ES-I3 (cell line): ENCODE measurements around the gene TM9SF4.
A peak's percentile ranks its signal among the peaks of the same experiment; 100 is the strongest.
"Not testable (repeated sequence)": the region's sequence is repeated elsewhere in the genome, so short reads cannot be mapped to it uniquely, and the experiment has no call there.

Experiments
- H3K36me3 ChIP-seq: 2 replicates; pipeline ENCODE4 v1.6.1; 2013; ENCODE audit warnings: mild to moderate bottlenecking, low read length, control low read depth, moderate library complexity; ENCODE audit not compliant: insufficient read depth
- H3K4me1 ChIP-seq: 2 replicates; pipeline ENCODE4 v1.6.1; 2013; ENCODE audit warnings: mild to moderate bottlenecking, control low read depth, low read length; ENCODE audit not compliant: insufficient read depth
- H3K9ac ChIP-seq: 2 replicates; pipeline ENCODE4 v1.6.1; 2013; ENCODE audit warnings: low read depth, mild to moderate bottlenecking, low read length, moderate library complexity
- H3K9me3 ChIP-seq: 2 replicates; pipeline ENCODE4 v1.6.1; 2013; ENCODE audit warnings: mild to moderate bottlenecking, low read length, moderate library complexity; ENCODE audit not compliant: control insufficient read depth, insufficient read depth

TM9SF4 gene

GRCh38 chr20:32189123-32189410 is 79.6 kb downstream of the TM9SF4 start:
- Histone ChIP-seq H3K9me3 (no peaks in the 10 kb centered on the region), H3K9ac (no peak overlapping the region), H3K4me1 (no peaks in the 10 kb centered on the region), H3K36me3 (no peaks in the 10 kb centered on the region)

- H3K36me3 ChIP-seq, result 0 out of 2 replicates have a peak, but pooled peaks cover under 1% of the 10 kb centered on the region
- H3K9me3 ChIP-seq, result no peaks in the 10 kb centered on the region
- no peaks in the 10 kb centered on the region for H3K4me1 ChIP-seq
- peak overlapping the region; percentile 84 for H3K9ac ChIP-seq
These were observed 80.4 kb downstream of the TM9SF4 start for GRCh38 chr20:32189691-32190615.

- H3K9ac ChIP-seq, result peak overlapping the region; percentile 84
- H3K36me3 ChIP-seq, result peaks cover 7% of the 10 kb centered on the region
- H3K4me1 ChIP-seq, result no peaks in the 10 kb centered on the region
- no peaks in the 10 kb centered on the region for H3K9me3 ChIP-seq
These were observed 81.3 kb downstream of the TM9SF4 start for GRCh38 chr20:32190616-32191415.

- no peaks in the 10 kb centered on the region for H3K9me3 ChIP-seq
- H3K36me3 ChIP-seq, result peaks cover 8% of the 10 kb centered on the region
- no peaks in the 10 kb centered on the region for H3K4me1 ChIP-seq
- no peak overlapping the region for H3K9ac ChIP-seq
These were observed 81.9 kb downstream of the TM9SF4 start for GRCh38 chr20:32191422-32191821.

- no peaks in the 10 kb centered on the region for H3K9me3 ChIP-seq
- no peaks in the 10 kb centered on the region for H3K4me1 ChIP-seq
- peaks cover 9% of the 10 kb centered on the region for H3K36me3 ChIP-seq
- H3K9ac ChIP-seq, result no peak overlapping the region
These were observed 82.4 kb downstream of the TM9SF4 start for GRCh38 chr20:32191873-32192272.

GRCh38 chr20:32192698-32193097 is 83.2 kb downstream of the TM9SF4 start:
- Histone ChIP-seq H3K9ac (no peak overlapping the region), H3K9me3 (no peaks in the 10 kb centered on the region), H3K4me1 (no peaks in the 10 kb centered on the region), H3K36me3 (peaks cover 12% of the 10 kb centered on the region)

- peaks cover 12% of the 10 kb centered on the region for H3K36me3 ChIP-seq
- H3K4me1 ChIP-seq, H3K9me3 ChIP-seq, H3K9ac ChIP-seq: not testable (repeated sequence)
These were observed 83.8 kb downstream of the TM9SF4 start for GRCh38 chr20:32193336-32193735.

- peaks cover 13% of the 10 kb centered on the region for H3K36me3 ChIP-seq
- H3K9ac ChIP-seq, result no peak overlapping the region
- no peaks in the 10 kb centered on the region for H3K9me3 ChIP-seq
- H3K4me1 ChIP-seq, result no peaks in the 10 kb centered on the region
These were observed 84.5 kb downstream of the TM9SF4 start for GRCh38 chr20:32193996-32194395.

- no peaks in the 10 kb centered on the region for H3K9me3 ChIP-seq
These were observed 86.1 kb downstream of the TM9SF4 start for GRCh38 chr20:32195581-32195980.

GRCh38 chr20:32196613-32197012 is 87.1 kb downstream of the TM9SF4 start:
- peaks cover 26% of the 10 kb centered on the region for H3K36me3 ChIP-seq
- not testable (repeated sequence) for H3K4me1 ChIP-seq, H3K9me3 ChIP-seq

More at GRCh38 chr20:32195581-32195980, 86.1 kb downstream of the TM9SF4 start:
- Histone ChIP-seq H3K36me3 (peaks cover 20% of the 10 kb centered on the region), H3K4me1 (no peaks in the 10 kb centered on the region), H3K9ac (no peak overlapping the region)

GRCh38 chr20:32197136-32197535 is 87.6 kb downstream of the TM9SF4 start:
- not testable (repeated sequence) for H3K9me3 ChIP-seq, H3K4me1 ChIP-seq, H3K9ac ChIP-seq
- H3K36me3 ChIP-seq, result peaks cover 27% of the 10 kb centered on the region

More at GRCh38 chr20:32196613-32197012, 87.1 kb downstream of the TM9SF4 start:
- H3K9ac ChIP-seq, result not testable (repeated sequence)

- H3K9me3 ChIP-seq, result no peaks in the 10 kb centered on the region
- H3K36me3 ChIP-seq, result peaks cover 30% of the 10 kb centered on the region
- H3K4me1 ChIP-seq, result peaks cover 3% of the 10 kb centered on the region; the same call in 1 of the 2 replicates
- no peak overlapping the region for H3K9ac ChIP-seq
These were observed 89.5 kb downstream of the TM9SF4 start for GRCh38 chr20:32199006-32199405.

GRCh38 chr20:32201296-32201976 is 91.9 kb downstream of the TM9SF4 start:
- Histone ChIP-seq H3K9me3 (no peaks in the 10 kb centered on the region), H3K9ac (no peak overlapping the region), H3K4me1 (peaks cover 17% of the 10 kb centered on the region), H3K36me3 (peaks cover 22% of the 10 kb centered on the region)

GRCh38 chr20:32201977-32202363 is 92.5 kb downstream of the TM9SF4 start:
- Histone ChIP-seq H3K9ac (no peak overlapping the region), H3K36me3 (peaks cover 20% of the 10 kb centered on the region), H3K4me1 (peaks cover 21% of the 10 kb centered on the region)

More at GRCh38 chr20:32201977-32202363, 92.5 kb downstream of the TM9SF4 start:
- no peaks in the 10 kb centered on the region for H3K9me3 ChIP-seq
